ENCODE results near the gene FSTL3. TPM values are rescaled to one million over a fixed set of nuclear protein-coding genes. Genes with fewer than 3 reads are reported as not detected.

FSTL3 gene
- total RNA-seq, 1 donor from 2014 or later: 3.1 TPM

DNA sequence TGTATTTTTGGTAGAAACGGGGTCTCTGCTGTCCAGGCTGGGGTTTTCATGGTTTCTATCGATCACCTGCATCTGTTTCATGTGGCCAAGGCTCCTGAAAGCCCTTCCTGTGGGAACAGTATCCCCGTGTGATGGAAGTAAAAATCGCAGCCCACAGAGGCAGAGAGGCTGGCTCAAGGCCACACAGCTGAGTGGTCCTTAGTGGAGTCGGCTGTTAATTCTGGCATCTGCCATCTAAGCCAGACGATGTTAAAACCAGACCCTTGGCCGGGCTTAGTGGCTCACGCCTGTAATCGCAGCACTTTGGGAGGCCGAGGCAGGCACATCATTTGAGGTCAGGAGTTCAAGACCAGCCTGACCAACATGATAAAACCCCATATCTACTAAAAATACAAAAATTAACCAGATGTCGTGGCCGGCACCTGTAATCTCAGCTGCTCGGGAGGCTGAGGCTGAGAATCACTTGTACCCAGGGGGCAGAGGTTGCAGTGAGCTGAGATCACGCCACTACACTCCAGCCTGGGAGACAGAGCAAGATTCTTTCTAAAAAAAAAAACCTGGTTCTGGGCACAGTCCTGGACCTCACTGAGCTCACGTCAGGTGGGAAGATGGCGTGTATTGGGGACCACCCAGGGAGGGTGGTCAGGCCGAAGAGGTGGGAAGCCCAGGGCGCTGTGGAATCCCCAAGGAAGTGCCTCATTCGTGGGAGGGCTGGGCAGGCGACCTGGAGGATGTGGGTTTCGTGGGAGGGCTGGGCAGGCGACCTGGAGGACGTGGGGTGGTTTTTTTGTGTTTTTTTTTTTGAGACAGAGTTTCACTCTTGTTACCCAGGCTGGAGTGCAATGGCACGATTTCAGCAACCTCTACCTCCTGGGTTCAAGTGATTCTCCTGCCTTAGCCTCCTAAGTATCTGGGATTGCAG is 56.2 kb downstream of the FSTL3 start:
- no peak for DNase-seq (ENCODE audit: low read depth in 2 of 2)

Other genes starting within 250 kb of the FSTL3 start
- 7.6 and 35.0 TPM in 2 replicates for gene SHC2, start 215.4 kb upstream of the FSTL3 start, total RNA-seq
- gene MADCAM1, start 179.9 kb upstream of the FSTL3 start, total RNA-seq: 0.13 TPM in 1 of 2 replicates, not detected in the other
- gene TPGS1, start 168.9 kb upstream of the FSTL3 start, total RNA-seq: 27.5 and 31.9 TPM in 2 replicates
- 85.2 and 89.6 TPM in 2 replicates for gene CDC34, start 144.6 kb upstream of the FSTL3 start, total RNA-seq
- not detected in 2 replicates for gene GZMM, start 132.3 kb upstream of the FSTL3 start, total RNA-seq
- 205 and 268 TPM in 2 replicates for gene BSG, start 103.8 kb upstream of the FSTL3 start, total RNA-seq
- 0.39 and 0.76 TPM in 2 replicates for gene HCN2, start 86.5 kb upstream of the FSTL3 start, total RNA-seq
- 19.3 and 23.9 TPM in 2 replicates for gene POLRMT, start 42.9 kb upstream of the FSTL3 start, total RNA-seq
- not detected in 2 replicates for gene FGF22, start 36.5 kb upstream of the FSTL3 start, total RNA-seq
- gene RNF126, start 13.2 kb upstream of the FSTL3 start, total RNA-seq: 18.9 and 30.0 TPM in 2 replicates
- gene PRSS57, start 19.1 kb downstream of the FSTL3 start, total RNA-seq: not detected in 2 replicates
- 35.3 and 54.0 TPM in 2 replicates for gene PALM, start 32.5 kb downstream of the FSTL3 start, total RNA-seq
- gene MISP, start 74.7 kb downstream of the FSTL3 start, total RNA-seq: not detected in 2 replicates
- gene PTBP1, start 121.1 kb downstream of the FSTL3 start, total RNA-seq: 128 and 154 TPM in 2 replicates
- 0.38 and 0.39 TPM in 2 replicates for gene PLPPR3, start 145.6 kb downstream of the FSTL3 start, total RNA-seq
- gene AZU1, start 151.4 kb downstream of the FSTL3 start, total RNA-seq: not detected in 2 replicates
- not detected in 2 replicates for gene PRTN3, start 164.6 kb downstream of the FSTL3 start, total RNA-seq
- not detected in 2 replicates for gene ELANE, start 175.9 kb downstream of the FSTL3 start, total RNA-seq
- gene CFD, start 183.3 kb downstream of the FSTL3 start, total RNA-seq: 2.2 and 2.5 TPM in 2 replicates
- 20.2 and 30.7 TPM in 2 replicates for gene MED16, start 216.8 kb downstream of the FSTL3 start, total RNA-seq
- not detected in 2 replicates for gene RNU6-9, start 217.1 kb downstream of the FSTL3 start, total RNA-seq
- gene R3HDM4, start 236.8 kb downstream of the FSTL3 start, total RNA-seq: 29.4 and 47.7 TPM in 2 replicates
- under 0.01 TPM in 1 of 2 replicates, not detected in the other for gene KISS1R, start 240.9 kb downstream of the FSTL3 start, total RNA-seq
- 4.2 and 7.2 TPM in 2 replicates for gene ARID3A, start 249.6 kb downstream of the FSTL3 start, total RNA-seq